RWPE2 (cell line): ENCODE data around the gene TMEM203.

Source experiments
- ATAC-seq: fragments of 200-7000 bp; cut with Tn5 transposase; 3 replicates; pipeline ENCODE4 v1.9.1; 2021; ENCODE audit warnings: low read depth
- DNase-seq: peaks from one replicate; pipeline ENCODE4 v3.0.0-alpha.2; 2020; ENCODE audit warnings: low spot score
- H3K27ac ChIP-seq: fragments of 450-650 bp; 2 replicates; pipeline ENCODE4 v1.5.1; 2017; ENCODE audit warnings: mild to moderate bottlenecking; ENCODE audit not compliant: poor library complexity, severe bottlenecking
- H3K27me3 ChIP-seq: fragments of 250-450 bp; sonication (Bioruptor Pico); 2 replicates; pipeline ENCODE4 v1.5.1; 2021; ENCODE audit warnings: mild to moderate bottlenecking, moderate library complexity; ENCODE audit not compliant: insufficient read depth, poor library complexity, severe bottlenecking
- H3K36me3 ChIP-seq: fragments of 250-450 bp; sonication (Bioruptor Pico); 2 replicates; pipeline ENCODE4 v1.5.1; 2020; ENCODE audit warnings: low read depth, mild to moderate bottlenecking, moderate library complexity
- H3K4me1 ChIP-seq: fragments of 250-450 bp; sonication (Bioruptor Pico); 2 replicates; pipeline ENCODE4 v1.5.1; 2021; ENCODE audit warnings: mild to moderate bottlenecking, moderate library complexity; ENCODE audit not compliant: insufficient read depth, poor library complexity, severe bottlenecking
- H3K4me3 ChIP-seq: fragments of 250-450 bp; sonication (Bioruptor Pico); 2 replicates; pipeline ENCODE4 v1.5.1; 2021; ENCODE audit warnings: mild to moderate bottlenecking, moderate library complexity; ENCODE audit not compliant: severe bottlenecking
- H3K9me3 ChIP-seq: fragments of 250-450 bp; sonication (Bioruptor Pico); 2 replicates; pipeline ENCODE4 v1.5.1; 2021; ENCODE audit warnings: mild to moderate bottlenecking, moderate library complexity; ENCODE audit not compliant: severe bottlenecking
- CTCF ChIP-seq: fragments of 450-650 bp; IDR thresholded peaks from one replicate; pipeline ENCODE4 v1.5.1; 2017; ENCODE audit warnings: mild to moderate bottlenecking, moderate library complexity; ENCODE audit not compliant: poor library complexity, severe bottlenecking

The TMEM203 gene

GRCh38 chr9:137158625-137159024 lies 46.8 kb downstream of the TMEM203 start:
- ATAC-seq (no peak), DNase-seq (no peak)
- Histone ChIP-seq H3K36me3 (no peaks in the 10 kb centered on the region), H3K4me3 (no peak overlapping the region), H3K27ac (no peak overlapping the region), H3K27me3 (peaks cover 45% of the 10 kb centered on the region), H3K4me1 (no peaks in the 10 kb centered on the region), H3K9me3 (no peaks in the 10 kb centered on the region)
- no peak for TF ChIP-seq CTCF

GRCh38 chr9:137157618-137158415 lies 47.6 kb downstream of the TMEM203 start:
- DNase-seq: no peak
- TF ChIP-seq CTCF: no peak
- Histone ChIP-seq H3K36me3 (no peaks in the 10 kb centered on the region), H3K4me1 (no peaks in the 10 kb centered on the region), H3K9me3 (no peaks in the 10 kb centered on the region), H3K27me3 (peaks cover 41% of the 10 kb centered on the region), H3K4me3 (no peak overlapping the region), H3K27ac (no peak overlapping the region)
- no peak for ATAC-seq

DNA sequence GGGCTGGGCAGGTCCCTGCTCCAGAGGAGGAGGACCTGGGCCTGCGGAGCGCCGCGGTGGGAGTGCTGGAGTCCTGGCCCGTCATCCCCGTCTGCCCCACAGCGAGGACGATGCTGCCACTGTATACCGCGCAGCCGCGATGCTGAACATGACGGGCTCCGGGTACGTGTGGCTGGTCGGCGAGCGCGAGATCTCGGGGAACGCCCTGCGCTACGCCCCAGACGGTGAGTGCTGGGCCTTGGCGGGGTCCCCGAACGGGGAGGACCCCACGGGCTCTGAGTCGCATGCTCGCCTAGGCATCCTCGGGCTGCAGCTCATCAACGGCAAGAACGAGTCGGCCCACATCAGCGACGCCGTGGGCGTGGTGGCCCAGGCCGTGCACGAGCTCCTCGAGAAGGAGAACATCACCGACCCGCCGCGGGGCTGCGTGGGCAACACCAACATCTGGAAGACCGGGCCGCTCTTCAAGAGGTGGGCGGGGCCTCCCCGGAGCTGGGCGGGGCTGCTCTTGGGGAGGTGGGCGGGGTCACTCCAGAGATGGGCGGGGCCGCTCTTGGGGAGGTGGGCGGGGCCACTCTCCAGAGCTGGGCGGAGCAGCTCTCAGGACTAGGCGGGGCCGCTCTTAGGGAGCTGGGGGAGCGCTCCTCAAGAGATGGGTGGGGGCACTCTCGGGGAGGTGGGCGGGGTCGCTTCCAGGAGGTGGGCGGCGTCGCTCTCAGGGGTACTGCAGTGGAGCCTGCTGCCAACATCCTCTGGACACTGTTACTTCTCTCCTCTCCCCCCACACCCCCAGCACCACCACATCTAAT lies 48.7 kb downstream of the TMEM203 start:
- Histone ChIP-seq H3K27ac (no peak overlapping the region), H3K27me3 (peaks cover 30% of the 10 kb centered on the region), H3K36me3 (no peaks in the 10 kb centered on the region), H3K4me3 (peak overlapping the region; percentile 5), H3K4me1 (no peaks in the 10 kb centered on the region), H3K9me3 (no peaks in the 10 kb centered on the region)
- ATAC-seq (peak; percentile 46), DNase-seq (no peak)
- TF ChIP-seq CTCF: no peak
